ENCODE results near the gene CNRIP1.

Gene CNRIP1

GRCh38 chr2:68252400-68253218, 67.1 kb downstream of the CNRIP1 start, which contains the start of gene PPP3R1:
TSS of gene PPP3R1 (minus strand) at chr2:68252532. CDS start at chr2:68252127, 405 bp downstream.
- in situ Hi-C loops (cut with MboI; ENCODE audit: low sequenced_read_pairs) = no loop called here

- in situ Hi-C loops (cut with MboI; ENCODE audit: low sequenced_read_pairs) = no loop called here
Observed at GRCh38 chr2:68251855-68252399, 67.8 kb downstream of the CNRIP1 start.

GRCh38 chr2:68251187-68251854, 68.4 kb downstream of the CNRIP1 start:
- in situ Hi-C loops (cut with MboI; ENCODE audit: low sequenced_read_pairs) = no loop called here

- in situ Hi-C loops (cut with MboI; ENCODE audit: low sequenced_read_pairs) = no loop called here
Observed at GRCh38 chr2:68250652-68251186, 69.0 kb downstream of the CNRIP1 start.

- in situ Hi-C loops (cut with MboI; ENCODE audit: low sequenced_read_pairs) = no loop called here
Observed at GRCh38 chr2:68250196-68250595, 69.6 kb downstream of the CNRIP1 start.

- in situ Hi-C loops (cut with MboI; ENCODE audit: low sequenced_read_pairs) = no loop called here
Observed at GRCh38 chr2:68248806-68249205, 70.9 kb downstream of the CNRIP1 start.

GRCh38 chr2:68248361-68248760, 71.4 kb downstream of the CNRIP1 start:
- in situ Hi-C loops (cut with MboI; ENCODE audit: low sequenced_read_pairs) = no loop called here

GRCh38 chr2:68246396-68246795, 73.4 kb downstream of the CNRIP1 start:
- in situ Hi-C loops (cut with MboI; ENCODE audit: low sequenced_read_pairs) = no loop called here

- in situ Hi-C loops (cut with MboI; ENCODE audit: low sequenced_read_pairs) = no loop called here
Observed at GRCh38 chr2:68245672-68246071, 74.1 kb downstream of the CNRIP1 start.

- in situ Hi-C loops (cut with MboI; ENCODE audit: low sequenced_read_pairs) = no loop called here
Observed at GRCh38 chr2:68245066-68245465, 74.7 kb downstream of the CNRIP1 start.

GRCh38 chr2:68244456-68244855, 75.3 kb downstream of the CNRIP1 start:
- in situ Hi-C loops (cut with MboI; ENCODE audit: low sequenced_read_pairs) = no loop called here
